PC-9 (cell line): ENCODE results near the gene PARP12. TPM values are rescaled to one million over a fixed set of nuclear protein-coding genes. Genes with fewer than 3 reads are reported as not detected.

Experiments
- BruUV-seq: library from RNA; stranded (reverse); fragments of 400-500 nt; replicated peaks from 2 replicates; lab custom pipeline; 2021; lab: Mats Ljungman, UMichigan
- CTCF ChIA-PET: fragments of 300-600 bp; sonication (Branson Sonifier 250); formaldehyde crosslinking; loops from one replicate; lab custom pipeline; 2022; ENCODE audit warnings: antibody characterized with exemption; lab: Charles Lee
- POLR2A ChIA-PET: fragments of 300-600 bp; sonication (Branson Sonifier 250); formaldehyde crosslinking; loops from one replicate; lab custom pipeline; 2022; ENCODE audit warnings: antibody characterized with exemption; ENCODE audit not compliant: unreplicated experiment; lab: Charles Lee
- DNase-seq, 2 experiments: peaks; one replicate each; pipeline versions ENCODE4 v3.0.0 to v3.0.0-alpha.2; 2015 to 2022; ENCODE audit warnings: mixed read lengths in 1 of 2
- H2AFZ ChIP-seq: fragments of 200-600 bp; sonication (generic); 2 replicates; pipeline ENCODE4 v1.8.1; 2017; ENCODE audit warnings: antibody characterized with exemption
- H3F3A ChIP-seq: fragments of 200-600 bp; sonication (generic); 2 replicates; pipeline ENCODE4 v1.8.1; 2017; ENCODE audit warnings: antibody characterized with exemption, mild to moderate bottlenecking, low read depth; ENCODE audit not compliant: insufficient read depth
- H3K27ac ChIP-seq: fragments of 200-600 bp; sonication (generic); 2 replicates; pipeline ENCODE4 v1.6.1; 2016; ENCODE audit warnings: mixed run types
- H3K27me3 ChIP-seq: fragments of 200-600 bp; sonication (generic); 2 replicates; pipeline ENCODE4 v1.6.1; 2016; ENCODE audit warnings: low read depth, mixed run types; ENCODE audit not compliant: insufficient read depth
- H3K36me3 ChIP-seq: fragments of 200-600 bp; sonication (generic); 2 replicates; pipeline ENCODE4 v1.6.1; 2016; ENCODE audit warnings: low read depth, mixed run types
- H3K4me1 ChIP-seq: fragments of 200-600 bp; sonication (generic); replicated peaks from 2 replicates; pipeline ENCODE4 v1.6.1; 2016; ENCODE audit warnings: mixed run types; ENCODE audit not compliant: insufficient read depth
- H3K4me2 ChIP-seq: fragments of 200-600 bp; sonication (generic); 2 replicates; pipeline ENCODE4 v1.6.1; 2017; ENCODE audit warnings: mixed run types
- H3K4me3 ChIP-seq: fragments of 200-600 bp; sonication (generic); 2 replicates; pipeline ENCODE4 v1.6.1; 2016; ENCODE audit warnings: mixed run types
- H3K79me2 ChIP-seq: fragments of 200-600 bp; sonication (generic); 2 replicates; pipeline ENCODE4 v1.6.1; 2017; ENCODE audit warnings: low read depth, mixed run types
- H3K9me2 ChIP-seq: fragments of 200-600 bp; sonication (generic); 2 replicates; pipeline ENCODE4 v1.8.1; 2017; ENCODE audit warnings: mild to moderate bottlenecking; ENCODE audit not compliant: insufficient read depth
- H3K9me3 ChIP-seq: fragments of 200-600 bp; sonication (generic); 2 replicates; pipeline ENCODE4 v1.8.1; 2016; ENCODE audit warnings: low read depth; ENCODE audit not compliant: insufficient read depth
- H4K20me1 ChIP-seq: fragments of 200-600 bp; sonication (generic); 2 replicates; pipeline ENCODE4 v1.8.1; 2017; ENCODE audit not compliant: insufficient read depth
- EZH2 ChIP-seq: fragments of 200-600 bp; sonication (generic); IDR thresholded peaks from 2 replicates; pipeline ENCODE4 v1.8.0; 2017; ENCODE audit warnings: antibody characterized with exemption, low read depth
- intact Hi-C: fragments of 100-400 bp; cut with micrococcal nuclease; formaldehyde crosslinking; loops from one replicate; pipeline ENCODE4 v1.10.0; 2022; ENCODE audit not compliant: unreplicated experiment
- total RNA-seq: library from RNA; stranded (reverse); gene quantifications from 2 replicates; pipeline ENCODE4 v1.2.3, GENCODE V29; 2021
- TF ChIP-seq, protein P1 (sequence below): fragments of 200-600 bp; sonication (generic); conservative IDR thresholded peaks from 2 replicates; pipeline ENCODE4 v1.6.1; 2017; ENCODE audit warnings: mixed run types, antibody characterized with exemption, mild to moderate bottlenecking, moderate library complexity

PARP12 gene
- total RNA-seq, 1 experiment from 2014 or later, result 32.4 TPM

DNA sequence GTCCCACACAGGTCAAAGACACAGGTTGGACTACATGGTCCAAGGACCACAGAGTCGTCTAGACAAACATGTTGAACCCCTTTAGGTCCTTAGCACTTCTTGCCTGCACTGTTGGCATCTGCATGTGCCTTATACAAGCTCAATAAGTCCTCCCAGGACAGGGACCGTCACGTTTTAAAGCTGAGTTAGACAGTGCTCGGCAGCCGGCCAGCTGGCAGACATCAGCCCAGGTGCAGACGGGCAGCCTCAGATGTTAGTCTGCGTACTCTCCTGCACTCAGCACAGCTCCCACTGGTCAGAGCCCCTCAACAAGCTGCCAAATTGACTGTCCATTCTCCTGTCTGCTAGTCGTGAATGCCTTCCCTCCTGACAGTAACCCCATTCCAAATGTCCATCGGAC, 34.9 kb downstream of the PARP12 start:
- no peak overlapping the region for H3K4me3 ChIP-seq

DNA sequence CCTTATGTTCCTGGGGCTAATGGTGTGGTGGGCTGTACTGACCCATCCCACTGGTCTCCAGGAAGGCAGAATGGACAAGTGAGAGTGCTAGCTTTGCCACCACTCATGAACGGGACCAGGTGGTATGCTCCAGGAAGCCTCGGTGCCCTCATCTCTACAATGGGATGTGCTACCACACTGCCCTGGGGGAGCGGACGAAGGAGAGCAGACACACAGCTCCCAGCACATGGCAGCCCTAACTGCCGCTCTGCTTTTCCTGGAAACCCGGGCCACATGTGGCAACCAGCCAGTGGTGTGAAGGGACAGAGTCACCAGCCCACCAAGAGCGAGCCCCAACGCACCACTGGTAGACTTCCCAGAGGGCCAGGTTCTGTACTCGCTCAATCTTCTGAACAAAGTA, 35.8 kb downstream of the PARP12 start:
- no peak for TF ChIP-seq EZH2
- TF ChIP-seq, protein P1, sequence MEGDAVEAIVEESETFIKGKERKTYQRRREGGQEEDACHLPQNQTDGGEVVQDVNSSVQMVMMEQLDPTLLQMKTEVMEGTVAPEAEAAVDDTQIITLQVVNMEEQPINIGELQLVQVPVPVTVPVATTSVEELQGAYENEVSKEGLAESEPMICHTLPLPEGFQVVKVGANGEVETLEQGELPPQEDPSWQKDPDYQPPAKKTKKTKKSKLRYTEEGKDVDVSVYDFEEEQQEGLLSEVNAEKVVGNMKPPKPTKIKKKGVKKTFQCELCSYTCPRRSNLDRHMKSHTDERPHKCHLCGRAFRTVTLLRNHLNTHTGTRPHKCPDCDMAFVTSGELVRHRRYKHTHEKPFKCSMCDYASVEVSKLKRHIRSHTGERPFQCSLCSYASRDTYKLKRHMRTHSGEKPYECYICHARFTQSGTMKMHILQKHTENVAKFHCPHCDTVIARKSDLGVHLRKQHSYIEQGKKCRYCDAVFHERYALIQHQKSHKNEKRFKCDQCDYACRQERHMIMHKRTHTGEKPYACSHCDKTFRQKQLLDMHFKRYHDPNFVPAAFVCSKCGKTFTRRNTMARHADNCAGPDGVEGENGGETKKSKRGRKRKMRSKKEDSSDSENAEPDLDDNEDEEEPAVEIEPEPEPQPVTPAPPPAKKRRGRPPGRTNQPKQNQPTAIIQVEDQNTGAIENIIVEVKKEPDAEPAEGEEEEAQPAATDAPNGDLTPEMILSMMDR, result no peak
- CTCF ChIA-PET, result no interaction called here
- no peaks in the 10 kb centered on the region for H3K79me2 ChIP-seq
- no peak overlapping the region for H3K27ac ChIP-seq
- H3K4me1 ChIP-seq, result no peaks in the 10 kb centered on the region
- intact Hi-C loops, result no loop called here
- no peaks in the 10 kb centered on the region for H3F3A ChIP-seq
- H3K27me3 ChIP-seq, result no peaks in the 10 kb centered on the region
- no peak overlapping the region for H3K4me2 ChIP-seq
- H3K4me3 ChIP-seq, result no peak overlapping the region
- H3K9me2 ChIP-seq, result no peaks in the 10 kb centered on the region
- no peak overlapping the region for H2AFZ ChIP-seq
- DNase-seq, result no peak
- POLR2A ChIA-PET, result no interaction called here
- no peaks in the 10 kb centered on the region for H3K36me3 ChIP-seq
- no TSS peak for BruUV-seq
- H4K20me1 ChIP-seq, result no peaks in the 10 kb centered on the region
- H3K9me3 ChIP-seq, result no peaks in the 10 kb centered on the region

More for the DNA sequence above, 34.9 kb downstream of the PARP12 start:
- TF ChIP-seq, protein P1, result no peak
- no peak for TF ChIP-seq EZH2
- H3K27me3 ChIP-seq, result no peaks in the 10 kb centered on the region
- no peaks in the 10 kb centered on the region for H3K36me3 ChIP-seq
- ChIA-PET POLR2A (no interaction called here), CTCF (no interaction called here)
- intact Hi-C loops, result no loop called here
- no peaks in the 10 kb centered on the region for H3K9me3 ChIP-seq
- no peak overlapping the region for H3K4me2 ChIP-seq
- no peak overlapping the region for H2AFZ ChIP-seq
- no peaks in the 10 kb centered on the region for H3K4me1 ChIP-seq
- no TSS peak for BruUV-seq
- H3K9me2 ChIP-seq, result no peaks in the 10 kb centered on the region
- no peak overlapping the region for H3K27ac ChIP-seq
- no peaks in the 10 kb centered on the region for H4K20me1 ChIP-seq
- no peaks in the 10 kb centered on the region for H3F3A ChIP-seq
- no peaks in the 10 kb centered on the region for H3K79me2 ChIP-seq
- DNase-seq, result no peak

- Histone ChIP-seq H3K9me2 (no peaks in the 10 kb centered on the region), H3K27ac (no peak overlapping the region), H3K4me3 (no peak overlapping the region), H3K27me3 (no peaks in the 10 kb centered on the region), H3K4me2 (no peak overlapping the region), H3F3A (no peaks in the 10 kb centered on the region), H3K9me3 (no peaks in the 10 kb centered on the region), H3K36me3 (no peaks in the 10 kb centered on the region), H3K4me1 (no peaks in the 10 kb centered on the region), H3K79me2 (no peaks in the 10 kb centered on the region), H4K20me1 (no peaks in the 10 kb centered on the region), H2AFZ (no peak overlapping the region)
- no TSS peak for BruUV-seq
- TF ChIP-seq, protein P1, result no peak
- no peak for TF ChIP-seq EZH2
- intact Hi-C loops, result no loop called here
- CTCF ChIA-PET, result no interaction called here
- DNase-seq, result no peak
- POLR2A ChIA-PET, result no interaction called here
Measured at GRCh38 chr7:140025814-140026433, 36.8 kb downstream of the PARP12 start.
